GM19023 (cell line): ENCODE measurements around the gene PKN2.
A peak's percentile ranks its signal among the peaks of the same experiment; 100 is the strongest.
"Not testable (repeated sequence)": the region's sequence is repeated elsewhere in the genome, so short reads cannot be mapped to it uniquely, and the experiment has no call there.

Experiments used
- ATAC-seq: cut with Tn5 transposase; IDR thresholded peaks from one replicate; pipeline ENCODE4 v1.9.1; 2021; ENCODE audit warnings: mild to moderate bottlenecking, moderate library complexity; ENCODE audit not compliant: unreplicated experiment

PKN2 gene

DNA sequence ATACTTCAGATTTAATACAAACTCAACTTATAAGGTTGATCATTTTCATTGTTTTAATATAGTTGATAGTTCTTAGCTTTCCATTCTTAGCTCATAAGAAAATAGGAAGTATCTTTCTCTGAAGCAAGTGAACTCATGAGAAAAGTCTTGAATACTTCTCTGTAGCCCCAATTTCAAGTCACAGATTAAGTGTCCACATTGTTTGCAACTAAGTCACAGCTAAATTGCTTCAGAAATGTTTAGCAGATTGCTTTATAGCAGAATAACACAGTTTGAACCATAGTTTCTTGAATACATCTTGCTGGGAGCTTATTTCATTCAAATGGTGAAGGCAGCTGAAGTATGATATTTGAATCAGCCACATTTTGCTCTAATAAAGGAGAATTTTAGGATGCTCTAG, 10.6 kb upstream of the PKN2 start:
- no peak for ATAC-seq

DNA sequence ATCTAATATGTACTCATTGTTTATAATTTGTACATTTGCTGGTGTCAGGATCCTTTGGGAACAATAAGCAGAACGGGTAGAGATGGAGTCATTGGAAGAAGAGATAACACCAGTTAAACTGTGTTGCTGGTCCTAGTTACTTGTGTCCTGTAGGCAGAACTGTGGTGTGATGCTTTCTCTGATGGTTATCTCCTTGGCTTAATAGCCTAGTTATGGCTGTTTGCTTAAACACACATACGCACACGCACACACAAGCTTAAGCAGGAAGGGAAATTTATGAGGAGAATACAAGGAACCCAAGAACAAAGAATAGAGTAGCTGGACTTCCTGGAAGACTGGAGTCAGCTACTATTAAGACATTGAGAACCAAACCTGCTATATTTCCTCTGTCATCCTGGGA, 5.7 kb upstream of the PKN2 start:
- ATAC-seq: no peak

DNA sequence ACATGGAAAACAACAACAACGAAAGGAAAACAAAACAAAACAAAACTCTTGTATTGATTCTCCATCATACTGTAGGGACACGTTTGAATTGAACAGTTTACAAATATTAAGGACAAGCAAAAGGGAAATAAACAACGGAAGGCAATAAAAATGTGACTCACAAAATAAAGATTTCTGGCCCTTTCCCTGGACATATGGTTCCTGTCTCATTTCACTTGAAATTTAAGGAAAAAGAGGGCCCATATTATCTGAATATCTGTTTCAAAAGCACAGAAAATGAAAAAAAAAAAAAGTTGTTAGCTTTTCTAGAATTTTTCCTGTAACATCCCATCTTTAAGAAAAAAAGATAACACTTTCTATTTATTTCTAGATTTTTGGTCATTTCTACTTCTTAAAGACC, 3.6 kb upstream of the PKN2 start:
- no peak for ATAC-seq

DNA sequence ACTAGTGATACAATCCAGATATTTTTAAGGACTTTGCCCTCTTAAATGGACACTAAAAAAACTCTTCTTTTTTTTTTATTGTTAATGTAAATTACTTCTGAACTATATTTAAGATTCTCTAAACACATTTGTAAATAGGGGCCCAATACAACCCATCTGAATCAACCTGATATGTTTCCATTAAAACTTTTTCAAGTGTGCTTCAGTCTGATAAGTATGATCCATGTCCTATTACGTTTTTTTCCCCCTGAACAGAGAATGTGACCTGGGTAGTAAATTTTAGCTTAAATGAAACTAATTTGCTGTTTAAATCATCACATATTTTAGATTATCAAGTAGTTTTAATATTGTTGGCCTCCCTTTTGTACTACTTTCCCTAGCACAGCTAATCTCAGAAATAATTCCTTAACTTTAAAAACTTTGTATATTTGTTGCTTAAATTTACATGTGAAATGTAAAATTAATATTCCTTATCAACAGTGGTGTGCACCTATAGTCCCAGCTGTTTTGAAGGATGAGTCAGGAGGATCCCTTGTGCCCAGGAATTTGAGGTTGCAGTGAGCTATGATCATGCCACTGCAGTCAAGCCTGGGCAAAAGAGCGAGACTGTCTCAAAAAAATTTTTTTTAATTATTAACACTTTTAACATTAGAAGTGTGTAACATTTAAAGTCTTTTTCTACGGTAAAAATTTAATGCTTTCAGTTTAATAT, 3.0 kb upstream of the PKN2 start:
- ATAC-seq: no peak

DNA sequence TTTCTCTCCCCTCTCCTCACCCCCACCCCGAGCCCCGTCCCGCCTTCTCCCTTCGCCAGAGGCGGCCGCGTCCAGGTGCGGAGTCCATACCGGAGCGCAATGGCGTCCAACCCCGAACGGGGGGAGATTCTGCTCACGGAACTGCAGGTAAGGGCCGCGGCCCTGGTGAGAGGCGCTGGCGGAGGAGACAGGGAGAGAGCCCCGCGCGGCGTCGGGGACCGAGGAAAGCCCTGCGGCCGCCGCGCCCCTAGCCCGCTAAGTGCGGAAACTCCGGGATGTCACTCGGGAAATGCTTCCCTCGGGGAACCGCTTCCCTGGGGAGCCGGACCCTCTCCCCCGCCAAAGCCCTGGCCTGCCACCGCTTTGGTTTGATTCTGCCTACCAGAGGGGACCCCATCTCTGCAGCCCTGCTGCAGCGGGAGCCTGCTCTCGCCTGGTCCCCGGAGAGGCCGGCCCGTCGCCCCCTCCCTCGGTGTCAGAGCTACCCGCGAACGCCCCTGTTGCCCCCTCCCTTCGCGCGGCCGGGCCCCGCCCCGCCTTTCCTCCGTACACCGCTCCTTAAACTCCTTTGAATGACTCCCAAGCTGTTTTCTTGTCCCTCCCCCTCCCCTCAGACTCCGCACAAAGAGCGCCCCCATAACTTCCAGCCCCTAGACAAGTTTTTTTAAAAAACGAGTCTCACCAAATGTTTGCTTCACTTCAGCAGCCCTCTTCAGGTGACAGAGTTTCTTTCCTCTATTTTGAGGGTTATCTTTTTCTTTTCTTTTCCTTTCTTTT, 597 bp downstream of the PKN2 start:
- ATAC-seq: peak; percentile 49

DNA sequence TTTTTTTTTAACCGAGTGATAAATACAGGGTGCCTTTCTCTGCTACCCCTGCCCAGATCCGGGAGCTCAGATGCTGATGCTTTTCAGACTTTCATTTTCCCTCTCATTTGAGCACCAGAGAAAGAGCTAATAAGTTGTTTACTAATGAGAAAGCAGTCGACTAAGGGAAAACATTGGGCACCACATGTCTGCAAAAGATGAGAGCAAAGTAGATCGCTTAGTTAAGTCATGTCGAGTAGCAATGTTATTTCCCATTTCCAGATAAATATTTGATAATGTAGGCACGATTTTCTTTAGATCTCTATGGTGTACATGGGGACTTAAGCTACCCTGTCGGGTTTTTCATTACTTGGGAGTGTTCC, 1.2 kb downstream of the PKN2 start:
- no peak for ATAC-seq

DNA sequence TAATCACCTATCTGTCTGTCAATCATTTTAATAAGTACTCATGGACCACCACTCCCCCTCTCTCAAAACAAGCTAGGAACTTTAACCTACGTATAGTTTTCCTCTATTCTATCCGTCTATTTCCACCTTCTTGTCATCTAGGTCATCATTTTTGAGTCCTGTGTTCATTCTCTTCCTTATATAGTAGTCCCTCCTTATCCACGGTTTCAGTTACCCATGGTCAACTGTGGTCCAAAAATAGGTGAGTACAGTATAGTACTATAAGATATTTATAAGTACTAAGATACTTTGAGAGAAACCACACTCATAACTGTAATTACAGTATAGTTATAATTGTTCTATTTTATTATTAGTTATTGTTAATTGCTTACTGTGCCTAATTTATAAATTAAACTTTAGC, 7.5 kb downstream of the PKN2 start:
- ATAC-seq: no peak

DNA sequence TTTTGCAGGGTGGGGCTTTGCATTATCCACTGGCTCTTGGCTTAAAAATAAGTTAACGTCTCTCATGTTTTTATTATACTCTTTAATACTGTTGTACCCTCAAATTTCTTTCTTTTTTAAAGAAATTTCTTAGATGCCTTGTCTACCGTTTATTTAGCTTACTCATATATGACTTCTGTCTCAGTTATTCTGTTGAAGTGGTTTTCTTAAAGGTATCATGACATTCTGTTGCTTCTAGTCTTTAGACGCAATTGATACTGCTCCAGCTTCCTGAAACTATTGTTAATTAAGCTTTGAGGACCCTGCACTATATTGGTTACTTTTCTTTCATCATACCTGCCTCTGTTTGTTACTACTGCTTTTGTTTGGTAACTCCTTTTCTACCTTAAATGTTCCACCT, 11.7 kb downstream of the PKN2 start:
- no peak for ATAC-seq

DNA sequence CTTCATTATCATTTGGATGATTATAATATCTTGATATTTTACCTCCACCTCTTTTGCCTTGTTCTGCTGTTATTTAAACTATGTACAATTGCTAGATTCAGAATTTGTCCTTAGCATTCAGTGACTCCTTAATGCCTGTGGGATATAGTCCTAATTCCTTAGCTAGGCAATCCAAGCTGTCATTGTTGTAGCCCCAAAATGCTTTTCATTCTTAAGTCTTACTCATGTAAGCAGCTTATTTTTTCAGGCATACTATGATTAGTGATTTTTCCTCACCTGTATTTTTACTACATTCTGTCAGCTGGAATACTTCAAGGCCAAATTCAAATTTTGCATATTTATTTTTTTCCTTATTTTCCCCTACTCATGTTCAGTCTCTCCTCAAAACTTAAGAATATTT, 13.4 kb downstream of the PKN2 start:
- no peak for ATAC-seq

DNA sequence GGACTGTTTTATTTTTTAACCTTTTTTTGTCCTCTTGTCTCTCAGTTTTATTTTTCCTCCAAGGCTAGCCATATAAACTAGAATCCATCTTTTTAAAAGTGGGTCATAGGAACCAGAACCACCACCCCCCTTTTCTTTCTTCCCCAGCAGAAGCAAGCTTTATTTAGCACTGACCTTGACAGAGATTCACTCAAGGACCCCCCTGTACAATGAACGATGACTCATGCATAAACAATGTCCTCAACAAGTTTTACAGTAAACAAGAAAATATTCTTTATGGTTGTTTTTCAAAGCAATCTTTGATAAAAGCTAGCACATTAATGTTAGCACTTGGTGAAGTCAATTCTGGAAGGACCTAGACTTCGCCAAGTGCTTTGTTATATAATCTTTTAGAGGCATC, 14.1 kb downstream of the PKN2 start:
- no peak for ATAC-seq

DNA sequence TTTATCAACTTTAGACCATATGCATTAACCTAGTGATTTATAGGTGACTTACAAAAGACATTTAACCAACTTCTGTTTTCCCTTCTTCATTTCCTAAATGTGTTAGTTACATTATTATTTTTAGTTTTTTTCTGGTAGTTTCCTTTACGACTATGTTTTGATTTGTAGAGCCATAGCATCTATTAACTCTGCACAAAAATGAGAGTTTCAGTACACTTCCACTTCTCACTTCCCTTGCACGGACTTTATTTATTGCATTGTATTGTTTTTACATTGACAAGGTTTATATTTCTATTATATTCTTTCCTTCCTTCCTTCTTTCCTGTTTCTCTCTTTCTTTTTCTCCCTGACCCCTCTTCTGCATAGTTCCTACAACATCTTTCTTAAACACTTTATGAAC, 14.7 kb downstream of the PKN2 start:
- ATAC-seq: no peak

DNA sequence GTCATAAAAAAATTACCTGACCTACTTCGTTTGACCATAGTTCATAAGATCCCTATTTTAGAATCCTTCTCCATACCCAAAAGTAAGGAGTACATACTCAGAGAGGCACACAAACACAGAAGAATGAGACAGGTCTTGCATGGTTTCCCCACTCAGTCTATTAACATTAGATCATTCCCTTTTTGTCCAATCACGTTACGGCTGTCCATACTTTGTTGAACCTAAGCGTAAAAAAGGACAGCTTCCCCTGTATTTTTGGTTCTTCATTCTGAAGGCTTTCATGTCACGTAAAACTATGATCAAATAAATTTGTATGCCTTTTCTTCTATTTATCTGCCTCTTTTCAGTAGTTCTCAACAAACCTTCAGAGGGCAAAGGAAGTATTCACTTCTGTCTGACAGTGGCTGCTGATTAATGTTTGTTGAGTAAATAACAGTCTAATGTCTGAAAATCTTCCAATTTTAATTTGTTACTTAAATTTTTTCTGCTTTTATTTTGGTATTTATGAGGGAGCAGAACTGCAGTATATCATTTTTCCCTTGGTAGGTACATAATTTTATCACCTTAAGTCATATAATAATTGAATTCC, 16.4 kb downstream of the PKN2 start:
- no peak for ATAC-seq

DNA sequence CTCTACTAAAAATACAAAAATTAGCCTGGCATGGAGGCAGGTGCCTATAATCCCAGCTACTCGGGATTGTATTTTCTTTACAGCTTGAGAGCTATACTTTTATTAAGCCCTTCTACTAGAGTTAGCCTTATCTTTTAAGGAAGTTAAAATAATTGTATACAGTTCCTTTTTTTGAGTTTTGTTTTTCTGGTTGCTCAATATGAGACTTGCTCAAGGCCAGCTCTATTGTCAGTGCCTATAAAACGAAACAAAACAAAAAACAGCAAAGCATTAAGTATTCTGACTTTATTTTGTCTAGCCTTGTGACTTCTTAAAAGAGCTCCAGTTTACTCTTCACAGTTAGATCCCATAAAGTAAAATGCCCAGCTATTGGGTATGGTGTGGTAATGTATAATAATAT, 17.2 kb downstream of the PKN2 start:
- ATAC-seq: peak; percentile 73

DNA sequence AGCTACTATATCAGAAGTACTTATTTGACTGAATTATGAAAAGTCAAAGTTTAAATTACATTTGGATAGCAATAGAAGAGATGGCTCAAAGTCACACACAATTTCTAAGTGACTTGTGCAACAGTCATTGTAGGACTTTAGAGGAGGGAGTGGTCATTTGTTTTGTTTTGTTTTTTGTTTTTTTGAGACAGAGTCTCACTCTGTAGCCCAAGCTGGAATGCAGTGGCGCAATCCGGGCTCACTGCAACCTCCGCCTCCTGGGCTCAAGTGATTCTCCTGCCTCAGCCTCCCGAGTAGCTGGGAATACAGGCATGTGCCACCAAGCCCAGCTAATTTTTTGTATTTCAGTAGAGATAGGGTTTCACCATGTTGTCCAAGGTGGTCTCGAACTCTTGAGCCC, 17.7 kb downstream of the PKN2 start:
- ATAC-seq: not testable (repeated sequence)

DNA sequence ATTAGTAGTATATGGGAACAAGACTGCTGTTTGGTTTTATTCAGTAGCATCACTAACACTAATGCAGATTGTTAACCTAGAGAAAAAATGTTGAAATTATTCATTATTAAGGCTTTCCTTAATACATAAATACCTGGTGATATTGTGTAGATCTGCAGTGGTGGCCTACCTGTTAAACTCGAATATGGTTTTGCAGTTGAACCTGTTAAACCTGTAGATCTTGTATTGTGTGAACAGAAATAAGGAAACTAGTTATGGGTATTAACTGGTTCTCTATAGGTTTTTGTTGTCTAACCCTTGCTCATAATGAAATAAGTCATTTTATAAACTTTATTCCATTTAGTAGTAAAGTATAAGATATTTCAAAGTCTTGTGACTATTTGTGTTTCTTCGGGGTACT, 23.9 kb downstream of the PKN2 start:
- ATAC-seq: no peak

DNA sequence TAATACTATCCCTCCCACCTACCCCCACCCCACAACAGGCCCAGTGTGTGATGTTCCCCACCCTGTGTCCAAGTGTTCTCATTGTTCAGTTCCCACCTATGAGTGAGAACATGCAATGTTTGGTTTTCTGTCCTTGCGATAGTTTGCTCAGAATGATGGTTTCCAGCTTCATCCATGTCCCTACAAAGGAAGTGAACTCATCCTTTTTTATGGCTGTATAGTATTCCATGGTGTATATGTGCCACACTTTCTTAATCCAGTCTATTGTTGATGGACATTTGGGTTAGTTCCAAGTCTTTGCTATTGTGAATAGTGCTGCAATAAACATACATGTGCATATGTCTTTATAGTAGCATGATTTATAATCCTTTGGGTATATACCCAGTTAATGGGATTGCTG, 28.8 kb downstream of the PKN2 start:
- not testable (repeated sequence) for ATAC-seq

DNA sequence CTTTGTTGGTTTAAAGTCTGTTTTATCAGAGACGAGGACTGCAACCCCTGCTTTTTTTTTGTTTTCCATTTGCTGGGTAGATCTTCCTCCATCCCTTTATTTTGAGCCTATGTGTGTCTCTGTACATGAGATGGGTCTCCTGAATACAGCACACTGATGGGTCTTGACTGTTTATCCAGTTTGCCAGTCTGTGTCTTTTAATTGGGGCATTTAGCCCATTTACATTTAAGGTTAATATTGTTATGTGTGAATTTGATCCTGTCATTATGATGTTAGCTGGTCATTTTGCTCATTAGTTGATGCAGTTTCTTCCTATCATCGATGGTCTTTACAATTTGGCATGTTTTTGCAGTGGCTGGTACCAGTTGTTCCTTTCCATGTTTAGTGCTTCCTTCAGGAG, 32.5 kb downstream of the PKN2 start:
- not testable (repeated sequence) for ATAC-seq

DNA sequence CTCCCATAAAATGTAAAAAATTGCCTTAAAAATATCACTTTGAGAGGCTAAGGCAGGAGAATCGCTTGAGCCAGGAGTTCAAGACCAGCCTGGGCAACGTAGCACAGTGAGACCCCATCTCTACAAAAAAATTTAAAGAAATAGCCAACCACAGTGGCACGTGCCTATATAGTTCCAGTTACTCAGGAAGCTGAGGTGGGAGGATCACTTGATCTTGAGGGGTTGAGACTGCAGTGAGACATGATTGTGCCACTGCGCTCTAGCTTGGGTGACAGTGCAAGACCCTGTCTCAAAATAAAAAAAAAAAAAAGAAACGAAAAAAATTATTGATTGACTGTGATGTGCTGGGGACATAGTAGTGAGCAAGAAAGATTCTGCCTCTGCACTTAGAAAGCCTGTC, 38.4 kb downstream of the PKN2 start:
- ATAC-seq: no peak

DNA sequence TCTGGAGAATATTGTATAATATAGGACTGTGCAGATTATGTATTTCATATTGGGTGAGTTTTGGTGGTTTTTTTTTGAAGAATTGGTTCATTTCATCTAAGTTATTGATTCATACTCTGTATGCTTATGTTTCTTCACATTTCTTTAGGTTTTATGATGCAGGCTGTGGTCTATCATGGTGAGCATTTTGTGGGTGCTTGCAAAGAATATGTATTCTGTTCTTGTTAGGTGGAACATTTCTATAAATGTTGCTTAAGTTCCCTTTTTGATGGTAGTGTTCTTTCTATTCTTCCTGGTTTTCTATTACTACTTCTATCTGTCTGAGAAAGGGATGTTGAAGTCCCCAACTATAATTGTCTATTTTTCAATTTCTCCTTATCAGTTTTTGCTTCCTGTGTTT, 42.6 kb downstream of the PKN2 start:
- ATAC-seq: no peak

DNA sequence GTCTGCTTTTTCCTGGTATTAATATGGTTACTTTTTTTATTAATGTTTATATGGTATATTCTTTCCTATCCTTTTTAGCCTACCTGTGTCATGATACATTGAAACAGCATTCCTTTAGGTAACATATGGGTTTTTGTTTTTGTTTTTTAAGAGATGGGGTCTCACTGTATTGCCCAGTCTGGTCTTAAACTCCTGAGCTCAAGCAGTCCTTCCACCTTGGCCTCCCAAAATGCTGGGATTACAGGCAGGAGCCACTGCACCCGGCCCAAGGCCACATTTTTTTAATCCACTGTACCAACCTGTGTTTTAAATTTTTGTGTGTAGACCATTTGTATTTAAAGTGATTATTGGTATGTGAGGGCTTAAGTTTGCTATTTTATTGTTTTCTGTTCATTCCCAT, 43.1 kb downstream of the PKN2 start:
- no peak for ATAC-seq

DNA sequence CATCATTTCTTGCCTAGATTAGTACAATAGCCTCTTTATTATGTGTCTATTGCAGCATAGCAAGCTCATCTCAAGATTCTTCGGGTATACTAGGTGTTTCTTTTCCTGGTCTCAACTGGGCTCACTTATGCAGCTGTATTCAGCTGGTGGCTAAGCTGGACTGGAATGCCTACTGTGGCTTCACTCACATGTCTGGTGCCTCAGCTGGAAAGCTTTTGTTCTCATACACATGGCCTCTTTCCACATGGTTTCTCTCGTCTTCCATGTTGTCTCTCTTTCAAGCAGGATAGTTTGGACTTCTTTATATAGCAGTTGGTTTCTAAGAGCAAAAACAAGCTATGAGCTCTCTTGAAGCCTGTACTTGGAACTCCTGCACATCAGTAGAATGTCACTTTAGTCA, 45.2 kb downstream of the PKN2 start:
- ATAC-seq: no peak

DNA sequence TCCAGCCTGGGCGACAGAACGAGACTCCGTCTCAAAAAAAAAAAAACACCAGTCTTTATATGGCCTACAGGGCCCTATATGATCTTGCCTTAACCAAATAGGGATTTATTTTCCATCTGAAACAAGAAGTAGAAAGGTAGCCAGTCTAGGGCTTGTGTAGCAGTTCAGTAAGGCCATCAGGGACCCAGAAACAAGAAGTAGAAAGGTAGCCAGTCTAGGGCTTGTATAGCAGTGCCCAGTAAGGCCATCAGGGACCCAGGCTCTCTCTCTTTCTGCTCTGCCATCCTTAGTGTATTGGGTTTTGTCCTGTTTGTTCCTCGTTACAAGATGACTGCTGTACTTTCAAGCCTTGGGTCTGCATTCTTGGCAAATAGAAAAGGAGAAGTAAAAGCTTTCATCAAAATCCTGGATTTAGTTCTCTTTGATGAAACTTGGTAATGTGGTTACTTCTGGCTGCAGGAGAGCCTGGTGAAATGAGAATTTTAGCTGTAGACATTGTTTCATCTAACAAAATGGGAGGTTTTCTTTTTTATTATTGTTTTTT, 46.1 kb downstream of the PKN2 start:
- ATAC-seq: no peak
